Small intestine (tissue), 7 donors: ENCODE measurements around the gene AFF1. TPM values are rescaled to one million over a fixed set of nuclear protein-coding genes. Genes with fewer than 3 reads are reported as not detected.

ENCODE experiments used
- DNase-seq, 2 donors: peaks; one replicate each; pipeline versions ENCODE4 v3.0.0 to v3.0.0-alpha.2; 2013
- FAIRE-seq: peaks from 2 replicates; lab custom pipeline; 2012; peaks lifted over from hg19 to GRCh38; lab: Jason Lieb, UNC
- H3K27ac ChIP-seq, 3 donors: one replicate each; pipeline ENCODE4 v1.5.1; 2013; ENCODE audit warnings: low read length in 2 of 3, mild to moderate bottlenecking in 2 of 3, control low read depth in 1 of 3, inconsistent platforms in 1 of 3, low read depth in 1 of 3, moderate library complexity in 1 of 3
- H3K27me3 ChIP-seq, 3 donors: one replicate each; pipeline ENCODE4 v1.6.1; 2013; ENCODE audit warnings: low read length in 3 of 3, inconsistent platforms in 1 of 3; ENCODE audit not compliant: control insufficient read depth in 3 of 3, insufficient read depth in 3 of 3
- H3K36me3 ChIP-seq, 3 donors: one replicate each; pipeline ENCODE4 v1.6.1; 2013; ENCODE audit warnings: low read length in 3 of 3, inconsistent platforms in 1 of 3, low read depth in 1 of 3, mild to moderate bottlenecking in 1 of 3, moderate library complexity in 1 of 3; ENCODE audit not compliant: control insufficient read depth in 3 of 3, insufficient read depth in 2 of 3
- H3K4me1 ChIP-seq, 3 donors: one replicate each; pipeline ENCODE4 v1.6.1; 2013; ENCODE audit warnings: low read length in 2 of 3, inconsistent platforms in 1 of 3, low read depth in 1 of 3, mild to moderate bottlenecking in 1 of 3, moderate library complexity in 1 of 3; ENCODE audit not compliant: control insufficient read depth in 3 of 3, insufficient read depth in 2 of 3
- H3K4me3 ChIP-seq, 3 donors: one replicate each; pipeline ENCODE4 v1.5.1; 2013; ENCODE audit warnings: low read length in 3 of 3, control low read depth in 1 of 3, inconsistent platforms in 1 of 3, low read depth in 1 of 3, mild to moderate bottlenecking in 1 of 3, moderate library complexity in 1 of 3
- H3K9me3 ChIP-seq, 2 donors: one replicate each; pipeline ENCODE4 v1.6.1; 2013; ENCODE audit warnings: low read depth in 1 of 2, low read length in 1 of 2; ENCODE audit not compliant: control insufficient read depth in 2 of 2, insufficient read depth in 1 of 2
- WGBS, 3 donors: extraction: QIAGEN DNeasy Blood & Tissue Kit; methylation state at CpG; one replicate each; pipeline ENCODE4 v1.1.7; 2013; 5-methylcytosine and 5-hydroxymethylcytosine counted together
- polyA plus RNA-seq, 4 donors: library from polyadenylated mRNA; stranded (reverse) in 3 of 4; unstranded in 1 of 4; fragments of 200-250 nt in 3 of 4; fragments of 120-200 nt in 1 of 4; gene quantifications; one replicate each; pipeline versions ENCODE4 v1.2.1 to v1.2.3, GENCODE V29; 2013
- donor health status: healthy with polysubstance abuse.
- donor health status: control.
- donor health status: control.
- donor health status: Bipolar disorder and iron deficiency.
- donor health status: healthy.

AFF1 gene
- polyA plus RNA-seq, 4 donors = 5.4 to 50.7 (median 10.4) TPM

- no peak for FAIRE-seq
- H3K4me3 ChIP-seq = no peak overlapping the region
- 81 to 89% (median 89%) methylated on average over 4 of the region's 4 CpGs for WGBS, 3 donors
- no peaks in the 10 kb centered on the region for H3K36me3 ChIP-seq
- no peaks in the 10 kb centered on the region for H3K9me3 ChIP-seq
- peaks cover 9 to 19% (median 18%) of the 10 kb centered on the region in 3 donors for H3K4me1 ChIP-seq
- DNase-seq = peak in 1 of 2 donors; percentile 27
- H3K27me3 ChIP-seq = no peaks in the 10 kb centered on the region
- H3K27ac ChIP-seq = no peak overlapping the region
Measured at GRCh38 chr4:87019246-87019791, 84.5 kb downstream of the AFF1 start.

GRCh38 chr4:87019898-87020297 lies 85.1 kb downstream of the AFF1 start:
- Histone ChIP-seq H3K27ac (no peak overlapping the region), H3K9me3 (no peaks in the 10 kb centered on the region), H3K4me1 (peaks cover 10 to 17% (median 13%) of the 10 kb centered on the region in 3 donors), H3K4me3 (no peak overlapping the region), H3K27me3 (no peaks in the 10 kb centered on the region), H3K36me3 (no peaks in the 10 kb centered on the region)
- no peak for DNase-seq
- FAIRE-seq = no peak
- whole genome bisulfite sequencing, 3 donors = 43 to 59% (median 50%) methylated on average over 2 of the region's 2 CpGs

GRCh38 chr4:87024201-87024600 lies 89.4 kb downstream of the AFF1 start:
- Histone ChIP-seq H3K9me3 (no peaks in the 10 kb centered on the region), H3K36me3 (no peaks in the 10 kb centered on the region), H3K27ac (no peak overlapping the region), H3K4me3 (no peak overlapping the region), H3K4me1 (peaks cover 16 to 25% (median 17%) of the 10 kb centered on the region in 3 donors), H3K27me3 (no peaks in the 10 kb centered on the region)
- 73 to 95% (median 85%) methylated on average over 1 of the region's 1 CpG for WGBS, 3 donors
- FAIRE-seq = no peak
- no peak for DNase-seq

GRCh38 chr4:87025023-87025613 lies 90.3 kb downstream of the AFF1 start:
- FAIRE-seq (no peak), DNase-seq (no peak)
- Histone ChIP-seq H3K9me3 (no peaks in the 10 kb centered on the region), H3K27ac (peak overlapping the region in 1 of 3 donors; percentile 25), H3K4me1 (peaks cover 16 to 25% (median 19%) of the 10 kb centered on the region in 3 donors), H3K4me3 (no peak overlapping the region), H3K27me3 (no peaks in the 10 kb centered on the region), H3K36me3 (no peaks in the 10 kb centered on the region)
- WGBS, 3 donors = 65 to 77% (median 77%) methylated on average over 5 of the region's 5 CpGs

- no peaks in the 10 kb centered on the region for H3K9me3 ChIP-seq
- H3K27ac ChIP-seq = peak overlapping the region in 1 of 3 donors; percentile 25
- WGBS, 3 donors = 75 to 83% (median 77%) methylated on average over 6 of the region's 6 CpGs
- no peak overlapping the region for H3K4me3 ChIP-seq
- no peaks in the 10 kb centered on the region for H3K36me3 ChIP-seq
- peaks cover 16 to 25% (median 24%) of the 10 kb centered on the region in 3 donors for H3K4me1 ChIP-seq
- no peak for FAIRE-seq
- H3K27me3 ChIP-seq = no peaks in the 10 kb centered on the region
- DNase-seq = peak in 1 of 2 donors; percentile 71
Measured at GRCh38 chr4:87025614-87026041, 90.8 kb downstream of the AFF1 start.

GRCh38 chr4:87026800-87027495 lies 92.1 kb downstream of the AFF1 start:
- Histone ChIP-seq H3K27me3 (no peaks in the 10 kb centered on the region), H3K36me3 (no peaks in the 10 kb centered on the region), H3K4me1 (peaks cover 17 to 35% (median 32%) of the 10 kb centered on the region in 3 donors), H3K27ac (no peak overlapping the region), H3K9me3 (no peaks in the 10 kb centered on the region), H3K4me3 (no peak overlapping the region)
- no peak for FAIRE-seq
- WGBS, 3 donors = 65 to 80% (median 77%) methylated on average over 4 of the region's 4 CpGs
- no peak for DNase-seq

GRCh38 chr4:87029356-87029755 lies 94.5 kb downstream of the AFF1 start:
- peak overlapping the region in 1 of 3 donors; percentile 56 for H3K27ac ChIP-seq
- H3K4me3 ChIP-seq = no peak overlapping the region
- DNase-seq (peak in 1 of 2 donors; percentile 28), FAIRE-seq (no peak)
- no peaks in the 10 kb centered on the region for H3K36me3 ChIP-seq
- WGBS, 3 donors = 57 to 63% (median 57%) methylated on average over 5 of the region's 5 CpGs
- H3K27me3 ChIP-seq = no peaks in the 10 kb centered on the region
- peaks cover 15 to 56% (median 45%) of the 10 kb centered on the region in 3 donors for H3K4me1 ChIP-seq
- no peaks in the 10 kb centered on the region for H3K9me3 ChIP-seq

GRCh38 chr4:87030124-87030523 lies 95.3 kb downstream of the AFF1 start:
- no peak for DNase-seq
- no peak for FAIRE-seq
- peaks cover 14 to 55% (median 40%) of the 10 kb centered on the region in 3 donors for H3K4me1 ChIP-seq
- H3K27ac ChIP-seq = no peak overlapping the region
- 81 to 91% (median 88%) methylated on average over 4 of the region's 4 CpGs for WGBS, 3 donors
- no peaks in the 10 kb centered on the region for H3K27me3 ChIP-seq
- no peaks in the 10 kb centered on the region for H3K36me3 ChIP-seq
- no peak overlapping the region for H3K4me3 ChIP-seq
- no peaks in the 10 kb centered on the region for H3K9me3 ChIP-seq
